WTC11 (cell line): ENCODE data around the gene SGCD.

Experiments used
- CTCF ChIP-seq: fragments of 200-600 bp; IDR thresholded peaks from 2 replicates; pipeline ENCODE4 v1.8.0; 2022; ENCODE audit warnings: antibody characterized with exemption
- E2F4 ChIP-seq: sonication (generic); formaldehyde crosslinking; IDR thresholded peaks from 2 replicates; pipeline ENCODE4 v1.8.1; 2022; ENCODE audit warnings: low read depth, mild to moderate bottlenecking, moderate library complexity, missing genetic modification reagents, borderline replicate concordance
- E2F5 ChIP-seq: sonication (generic); formaldehyde crosslinking; IDR thresholded peaks from 2 replicates; pipeline ENCODE4 v1.8.1; 2022; ENCODE audit warnings: mild to moderate bottlenecking, moderate library complexity, missing genetic modification reagents
- ERG ChIP-seq: fragments of 250-450 bp; sonication (Bioruptor Pico); IDR thresholded peaks from 2 replicates; pipeline ENCODE4 v1.8.0; 2021; ENCODE audit warnings: mild to moderate bottlenecking
- ZNF416 ChIP-seq: fragments of 250-450 bp; sonication (Bioruptor Pico); IDR thresholded peaks from 2 replicates; pipeline ENCODE4 v1.9.0; 2021; ENCODE audit warnings: mild to moderate bottlenecking, inconsistent platforms

GRCh38 chr5:156669416-156669815, 342.5 kb downstream of the SGCD start:
- TF ChIP-seq E2F4 (CRISPR knock-in tag) (no peak), ERG (CRISPR knock-in tag) (no peak), CTCF (no peak), E2F5 (CRISPR knock-in tag) (no peak), ZNF416 (no peak)
